ENCODE data around the gene SNX7.

Gene SNX7

DNA sequence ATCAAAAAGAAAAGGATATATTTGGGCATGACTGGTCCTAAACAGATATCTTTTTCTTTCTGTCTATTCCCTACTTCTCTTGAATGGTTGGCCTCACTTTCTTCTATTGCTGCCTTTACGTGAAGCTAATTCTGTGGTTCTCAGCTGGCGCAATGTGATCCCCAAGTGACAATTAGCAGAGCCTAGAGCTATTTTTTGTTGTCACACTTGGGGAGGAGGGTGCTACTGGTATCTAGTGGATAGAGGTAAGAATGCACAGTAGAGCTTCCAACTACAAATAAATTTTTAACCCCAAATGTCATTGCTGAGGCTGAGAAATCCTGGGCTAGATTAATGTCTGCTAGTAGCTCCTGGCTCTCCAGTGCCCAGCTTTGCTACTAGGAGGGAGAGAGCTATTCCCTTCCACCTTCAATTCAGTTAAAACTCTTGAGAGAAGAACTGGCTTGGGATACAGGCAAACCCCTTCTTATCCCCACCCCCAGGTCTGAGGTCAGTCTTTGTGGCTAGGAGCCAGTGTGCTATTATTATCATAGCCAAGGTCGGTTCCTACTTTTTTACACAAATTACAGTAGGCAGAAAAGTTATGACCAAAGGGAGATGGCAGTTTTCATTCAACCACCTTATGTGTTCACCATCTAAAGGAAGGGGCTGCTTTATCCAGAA, 102.1 kb downstream of the SNX7 start:
- TF ChIP-seq, protein P1, sequence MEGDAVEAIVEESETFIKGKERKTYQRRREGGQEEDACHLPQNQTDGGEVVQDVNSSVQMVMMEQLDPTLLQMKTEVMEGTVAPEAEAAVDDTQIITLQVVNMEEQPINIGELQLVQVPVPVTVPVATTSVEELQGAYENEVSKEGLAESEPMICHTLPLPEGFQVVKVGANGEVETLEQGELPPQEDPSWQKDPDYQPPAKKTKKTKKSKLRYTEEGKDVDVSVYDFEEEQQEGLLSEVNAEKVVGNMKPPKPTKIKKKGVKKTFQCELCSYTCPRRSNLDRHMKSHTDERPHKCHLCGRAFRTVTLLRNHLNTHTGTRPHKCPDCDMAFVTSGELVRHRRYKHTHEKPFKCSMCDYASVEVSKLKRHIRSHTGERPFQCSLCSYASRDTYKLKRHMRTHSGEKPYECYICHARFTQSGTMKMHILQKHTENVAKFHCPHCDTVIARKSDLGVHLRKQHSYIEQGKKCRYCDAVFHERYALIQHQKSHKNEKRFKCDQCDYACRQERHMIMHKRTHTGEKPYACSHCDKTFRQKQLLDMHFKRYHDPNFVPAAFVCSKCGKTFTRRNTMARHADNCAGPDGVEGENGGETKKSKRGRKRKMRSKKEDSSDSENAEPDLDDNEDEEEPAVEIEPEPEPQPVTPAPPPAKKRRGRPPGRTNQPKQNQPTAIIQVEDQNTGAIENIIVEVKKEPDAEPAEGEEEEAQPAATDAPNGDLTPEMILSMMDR (IDR thresholded peaks at IDR 0.05; ENCODE audit: insufficient read depth, low read length, missing control alignments), result no peak
- POLR2A ChIA-PET, result no interaction called here
- CTCF ChIA-PET, result no interaction called here
- H3K4me3 ChIP-seq (ENCODE audit: low read depth, low read length), result no peak overlapping the region
- DNase-seq (ENCODE audit: low read depth, low spot score), result no peak

DNA sequence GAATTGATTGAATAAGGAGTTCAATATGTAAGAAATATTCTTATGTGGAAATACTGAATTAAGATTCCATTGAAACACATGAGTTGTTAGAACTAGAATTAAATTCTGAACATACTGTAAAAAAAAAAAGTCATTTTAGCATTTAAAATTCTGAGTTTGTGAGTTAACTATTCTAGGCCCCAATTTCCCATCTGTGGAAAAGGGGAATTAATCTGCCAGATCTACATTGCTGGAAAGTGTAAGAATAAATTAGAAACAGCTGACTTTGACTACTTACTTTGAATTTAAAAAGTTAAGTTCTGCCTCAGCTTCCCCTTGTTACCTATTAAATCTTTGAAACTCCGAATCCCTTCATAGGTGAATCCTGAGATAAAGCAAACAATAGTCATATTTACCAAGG, 103.0 kb downstream of the SNX7 start:
- ChIA-PET CTCF (interaction anchor here (1.1 kb wide), 1 partner anchor 16 kb away, joined by 6 read pairs; no protein-coding TSS in a partner anchor), POLR2A (no interaction called here)
- TF ChIP-seq, protein P1 (IDR thresholded peaks at IDR 0.05; ENCODE audit: insufficient read depth, low read length, missing control alignments), result no peak
- no peak for DNase-seq (ENCODE audit: low read depth, low spot score)
- H3K4me3 ChIP-seq (ENCODE audit: low read depth, low read length), result no peak overlapping the region

DNA sequence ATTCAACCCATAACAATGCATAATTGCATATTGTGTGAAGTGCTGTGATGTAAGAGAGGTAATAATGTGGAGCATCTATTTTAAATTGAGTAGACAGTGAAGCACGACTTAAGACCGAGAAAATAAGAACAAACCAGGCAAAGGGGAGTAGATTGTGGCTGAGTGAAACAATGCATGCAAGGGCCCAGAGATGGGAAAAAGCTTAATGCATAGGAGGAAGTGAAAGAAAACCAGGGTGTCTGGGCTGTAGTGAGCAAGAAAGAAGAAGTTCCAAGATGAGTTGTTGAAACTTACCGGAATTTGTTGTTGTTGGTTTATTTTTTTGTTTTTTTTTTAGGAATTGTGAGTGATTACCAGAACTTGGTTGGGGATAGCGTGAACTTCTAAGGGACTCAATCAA, 104.7 kb downstream of the SNX7 start:
- no peak overlapping the region for H3K4me3 ChIP-seq (ENCODE audit: low read depth, low read length)
- ChIA-PET POLR2A (no interaction called here), CTCF (no interaction called here)
- TF ChIP-seq, protein P1 (IDR thresholded peaks at IDR 0.05; ENCODE audit: insufficient read depth, low read length, missing control alignments), result no peak
- no peak for DNase-seq (ENCODE audit: low read depth, low spot score)

DNA sequence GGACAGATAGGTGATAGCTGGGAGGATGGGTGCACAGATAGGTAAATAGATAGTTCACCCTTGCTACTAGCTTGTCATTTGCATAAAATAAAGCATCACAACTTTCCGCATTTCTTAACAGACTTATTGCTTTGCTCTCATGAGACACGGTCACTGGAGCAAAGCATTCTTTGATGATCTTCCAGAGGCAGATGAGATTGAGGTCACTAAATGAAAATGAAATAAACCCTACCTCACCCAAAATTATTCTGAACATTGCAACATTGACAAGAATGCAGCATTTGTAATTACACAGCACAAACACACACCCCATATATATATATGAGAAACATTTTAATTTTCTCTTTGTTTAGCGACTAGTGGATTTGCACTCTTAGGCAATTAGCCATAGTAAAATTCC, 107.6 kb downstream of the SNX7 start:
- no peak overlapping the region for H3K4me3 ChIP-seq (ENCODE audit: low read depth, low read length)
- DNase-seq (ENCODE audit: low read depth, low spot score), result no peak
- CTCF ChIA-PET, result interaction anchor here (1.7 kb wide), 1 partner anchor 20 kb away, joined by 4 read pairs; no protein-coding TSS in a partner anchor
- POLR2A ChIA-PET, result no interaction called here
- TF ChIP-seq, protein P1 (IDR thresholded peaks at IDR 0.05; ENCODE audit: insufficient read depth, low read length, missing control alignments), result no peak

DNA sequence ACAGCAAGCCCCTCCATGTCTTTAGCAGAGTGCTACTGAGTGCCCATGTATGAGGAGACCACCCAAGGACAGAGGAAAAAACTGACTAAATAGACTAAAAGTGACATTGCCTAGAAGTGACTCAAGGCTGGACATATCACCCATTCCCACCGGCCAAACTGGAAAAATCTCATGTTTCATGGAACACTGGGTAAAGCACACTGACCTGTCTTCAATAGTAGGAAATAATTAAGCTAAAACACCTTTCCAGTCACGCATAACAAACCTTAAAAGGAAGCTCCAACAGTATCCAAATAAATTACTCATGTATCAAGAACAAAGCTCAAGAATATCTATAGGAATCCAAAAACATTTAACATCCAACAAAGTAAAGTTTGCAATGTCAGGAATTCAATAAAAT, 120.4 kb downstream of the SNX7 start:
- no peak overlapping the region for H3K4me3 ChIP-seq (ENCODE audit: low read depth, low read length)
- POLR2A ChIA-PET, result no interaction called here
- CTCF ChIA-PET, result interaction anchor here (0.6 to 2.4 kb wide), 1 partner anchor 12 kb away, joined by 4 to 7 read pairs; no protein-coding TSS in a partner anchor
- TF ChIP-seq, protein P1 (IDR thresholded peaks at IDR 0.05; ENCODE audit: insufficient read depth, low read length, missing control alignments), result no peak
- no peak for DNase-seq (ENCODE audit: low read depth, low spot score)

DNA sequence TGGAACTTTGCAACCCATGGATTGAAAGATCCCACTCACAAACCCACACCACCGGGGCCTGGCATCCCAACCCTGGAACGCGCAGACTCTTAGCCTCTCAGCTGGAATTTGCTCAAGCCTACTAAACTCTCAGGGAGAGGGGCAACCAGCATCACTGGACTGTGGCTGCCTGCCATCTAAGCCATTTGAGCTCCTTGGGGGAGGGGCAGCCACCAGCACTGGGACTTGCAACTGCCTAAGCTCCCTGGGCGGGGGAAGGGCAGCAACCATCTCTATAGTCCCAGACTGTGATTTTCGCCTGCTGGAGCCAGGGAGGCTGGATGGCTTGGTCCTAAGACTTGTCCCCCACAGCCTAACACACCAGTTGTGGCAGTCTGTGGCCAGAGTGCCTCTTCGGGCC, 122.3 kb downstream of the SNX7 start:
- DNase-seq (ENCODE audit: low read depth, low spot score), result no peak
- H3K4me3 ChIP-seq (ENCODE audit: low read depth, low read length), result no peak overlapping the region
- ChIA-PET POLR2A (no interaction called here), CTCF (no interaction called here)
- TF ChIP-seq, protein P1 (IDR thresholded peaks at IDR 0.05; ENCODE audit: insufficient read depth, low read length, missing control alignments), result no peak
